CD14-positive monocyte (primary cell): Measurements from ENCODE around the gene NLRP4. TPM values are rescaled to one million over a fixed set of nuclear protein-coding genes. Genes with fewer than 3 reads are reported as not detected.

Experiments used
- DNase-seq, 3 donors: peaks; one replicate each; pipeline ENCODE4 v3.0.0-alpha.2; 2011 to 2022
- H2AFZ ChIP-seq: 2 replicates; pipeline ENCODE4 v1.6.0; 2012; ENCODE audit warnings: mild to moderate bottlenecking, low read depth, low read length, inconsistent platforms; ENCODE audit not compliant: insufficient read depth, poor library complexity, severe bottlenecking
- H3K27ac ChIP-seq, 2 donors: 1 replicate in 1 of 2; 2 replicates in 1 of 2; pipeline ENCODE4 v1.5.1; 2012 to 2013; ENCODE audit warnings: low read length in 2 of 2, control low read depth in 1 of 2, inconsistent platforms in 1 of 2, low read depth in 1 of 2, mild to moderate bottlenecking in 1 of 2
- H3K27me3 ChIP-seq, 2 donors: one replicate each; pipeline versions ENCODE4 v1.6.0 to v1.6.1; 2011 to 2013; ENCODE audit warnings: low read length in 2 of 2; ENCODE audit not compliant: control insufficient read depth in 2 of 2, insufficient read depth in 2 of 2
- H3K36me3 ChIP-seq, 2 donors: replicated peaks in 1 of 2; 1 replicate in 1 of 2; 2 replicates in 1 of 2; pipeline versions ENCODE4 v1.5.1 to v1.6.1; 2012 to 2013; ENCODE audit warnings: low read length in 2 of 2, control low read depth in 1 of 2, inconsistent platforms in 1 of 2, mild to moderate bottlenecking in 1 of 2; ENCODE audit not compliant: insufficient read depth in 2 of 2, control insufficient read depth in 1 of 2
- H3K4me1 ChIP-seq, 2 donors: 1 replicate in 1 of 2; 2 replicates in 1 of 2; pipeline versions ENCODE4 v1.5.1 to v1.6.1; 2012 to 2013; ENCODE audit warnings: low read length in 2 of 2, control low read depth in 1 of 2, inconsistent platforms in 1 of 2, mild to moderate bottlenecking in 1 of 2, moderate library complexity in 1 of 2; ENCODE audit not compliant: insufficient read depth in 2 of 2, control insufficient read depth in 1 of 2
- H3K4me2 ChIP-seq: replicated peaks from 2 replicates; pipeline ENCODE3; 2012; ENCODE audit warnings: low read length, moderate library complexity, mild to moderate bottlenecking; ENCODE audit not compliant: poor library complexity, severe bottlenecking; ENCODE audit errors: extremely low read depth
- H3K4me3 ChIP-seq, 3 experiments: fragments of 200-600 bp in 1 of 3; sonication (generic) in 1 of 3; replicated peaks in 1 of 3; 1 replicate in 2 of 3; 2 replicates in 1 of 3; pipeline ENCODE4 v1.5.1; 2011 to 2013; ENCODE audit warnings: low read length in 3 of 3, mild to moderate bottlenecking in 3 of 3, control low read depth in 2 of 3, low read depth in 2 of 3, inconsistent platforms in 1 of 3, moderate library complexity in 1 of 3
- H3K79me2 ChIP-seq: 2 replicates; pipeline ENCODE4 v1.6.0; 2012; ENCODE audit warnings: mild to moderate bottlenecking, control low read depth, inconsistent platforms, low read length, moderate library complexity; ENCODE audit not compliant: insufficient read depth
- H3K9ac ChIP-seq: 2 replicates; pipeline ENCODE4 v1.6.0; 2017; ENCODE audit warnings: low read length, mild to moderate bottlenecking; ENCODE audit not compliant: insufficient read depth, poor library complexity, severe bottlenecking
- H3K9me3 ChIP-seq, 2 donors: replicated peaks in 1 of 2; 1 replicate in 1 of 2; 2 replicates in 1 of 2; pipeline versions ENCODE4 v1.5.1 to v1.6.1; 2012 to 2013; ENCODE audit warnings: low read length in 2 of 2, control low read depth in 1 of 2; ENCODE audit not compliant: control insufficient read depth in 1 of 2, insufficient read depth in 1 of 2
- H4K20me1 ChIP-seq: 2 replicates; pipeline ENCODE4 v1.6.0; 2012; ENCODE audit warnings: mild to moderate bottlenecking, low read length, control low read depth, moderate library complexity; ENCODE audit not compliant: insufficient read depth
- H3K27ac Mint-ChIP-seq, 7 donors: one replicate each; pipeline ENCODE4 v1.8.0; 2020; ENCODE audit warnings: mild to moderate bottlenecking in 7 of 7, mixed read lengths in 7 of 7, moderate library complexity in 6 of 7, inconsistent platforms in 2 of 7
- H3K27me3 Mint-ChIP-seq, 3 donors: one replicate each; pipeline ENCODE4 v1.8.0; 2021 to 2022; ENCODE audit warnings: low read depth in 3 of 3, mild to moderate bottlenecking in 3 of 3, mixed read lengths in 3 of 3, moderate library complexity in 3 of 3, inconsistent platforms in 1 of 3
- H3K36me3 Mint-ChIP-seq, 2 donors: one replicate each; pipeline ENCODE4 v1.8.0; 2020; ENCODE audit warnings: mixed read lengths in 2 of 2, inconsistent platforms in 1 of 2, mild to moderate bottlenecking in 1 of 2
- H3K4me1 Mint-ChIP-seq: one replicate; pipeline ENCODE4 v1.8.0; 2020; ENCODE audit warnings: mild to moderate bottlenecking, mixed read lengths
- H3K4me3 Mint-ChIP-seq, 2 donors: one replicate each; pipeline ENCODE4 v1.8.0; 2020; ENCODE audit warnings: mild to moderate bottlenecking in 2 of 2, mixed read lengths in 2 of 2, moderate library complexity in 1 of 2
- H3K9me3 Mint-ChIP-seq, 7 donors: one replicate each; pipeline ENCODE4 v1.8.0; 2020 to 2022; ENCODE audit warnings: mixed read lengths in 7 of 7, mild to moderate bottlenecking in 6 of 7, moderate library complexity in 6 of 7, inconsistent platforms in 2 of 7
- CTCF ChIP-seq: fragments of 200-600 bp; IDR thresholded peaks from one replicate; pipeline ENCODE4 v1.8.0; 2022; ENCODE audit warnings: antibody characterized with exemption, mild to moderate bottlenecking
- WGBS: methylation state at CpG from one replicate; pipeline ENCODE4 v1.1.5; 2013; ENCODE audit warnings: missing lambda C conversion rate; ENCODE audit not compliant: insufficient coverage; 5-methylcytosine and 5-hydroxymethylcytosine counted together
- intact Hi-C, 2 donors: fragments of 100-400 bp; cut with micrococcal nuclease; formaldehyde crosslinking; loops; one replicate each; pipeline versions ENCODE4 v1.15.0 to v1.15.1; 2023
- polyA plus RNA-seq, 3 donors: library from polyadenylated mRNA; depleted of rRNA in 1 of 3; unstranded in 2 of 3; stranded (reverse) in 1 of 3; fragments of 300-500 nt in 2 of 3; fragments of >200 nt in 1 of 3; fragmentation: Illumina TruSeq in 2 of 3; gene quantifications; 1 replicate in 2 of 3; 2 replicates in 1 of 3; pipeline ENCODE4 v1.2.3, GENCODE V29; 2012 to 2021

NLRP4 gene
- polyA plus RNA-seq, 3 donors: not detected

- no peak overlapping the region for H3K4me2 ChIP-seq
- DNase-seq: no peak
- no peak for TF ChIP-seq CTCF
- intact Hi-C loops: no loop called here
- no peaks in the 10 kb centered on the region for H3K36me3 ChIP-seq
- no peak overlapping the region for H2AFZ ChIP-seq
- 96% methylated on average over 19 of the region's 23 CpGs for WGBS
- H3K4me1 Mint-ChIP-seq: no peaks in the 10 kb centered on the region
- H3K4me3 Mint-ChIP-seq: no peak overlapping the region
- no peak overlapping the region for H3K27ac Mint-ChIP-seq
- no peaks in the 10 kb centered on the region for H4K20me1 ChIP-seq
- H3K27ac ChIP-seq: no peak overlapping the region
- no peak overlapping the region for H3K9ac ChIP-seq
- H3K9me3 Mint-ChIP-seq: peaks cover 25 to 75% (median 63%) of the 10 kb centered on the region in 7 donors
- peaks cover 58 to 82% of the 10 kb centered on the region in 2 donors for H3K9me3 ChIP-seq
- H3K4me1 ChIP-seq: no peaks in the 10 kb centered on the region
- H3K79me2 ChIP-seq: no peaks in the 10 kb centered on the region
- H3K36me3 Mint-ChIP-seq: no peaks in the 10 kb centered on the region
- no peaks in the 10 kb centered on the region for H3K27me3 Mint-ChIP-seq
- H3K4me3 ChIP-seq: no peak overlapping the region
- no peaks in the 10 kb centered on the region for H3K27me3 ChIP-seq
Measured at GRCh38 chr19:55857974-55858373, 21.6 kb downstream of the NLRP4 start.

GRCh38 chr19:55858401-55858800, 22.1 kb downstream of the NLRP4 start:
- H3K9me3 ChIP-seq: peaks cover 55 to 82% of the 10 kb centered on the region in 2 donors
- intact Hi-C loops: no loop called here
- no peak overlapping the region for H3K4me2 ChIP-seq
- H3K9ac ChIP-seq: no peak overlapping the region
- H4K20me1 ChIP-seq: no peaks in the 10 kb centered on the region
- no peaks in the 10 kb centered on the region for H3K79me2 ChIP-seq
- no peak overlapping the region for H3K27ac ChIP-seq
- no peaks in the 10 kb centered on the region for H3K36me3 ChIP-seq
- no peak overlapping the region for H2AFZ ChIP-seq
- H3K4me1 ChIP-seq: no peaks in the 10 kb centered on the region
- DNase-seq: no peak
- no peak overlapping the region for H3K4me3 ChIP-seq
- no peak overlapping the region for H3K4me3 Mint-ChIP-seq
- no peaks in the 10 kb centered on the region for H3K4me1 Mint-ChIP-seq
- peak overlapping the region in 1 of 7 donors; percentile 23 for H3K27ac Mint-ChIP-seq
- 95% methylated on average over 11 of the region's 14 CpGs for WGBS
- H3K9me3 Mint-ChIP-seq: peaks cover 25 to 75% (median 65%) of the 10 kb centered on the region in 7 donors
- no peaks in the 10 kb centered on the region for H3K27me3 ChIP-seq
- H3K27me3 Mint-ChIP-seq: peaks cover 0 to 1% (median 0%) of the 10 kb centered on the region in 3 donors
- TF ChIP-seq CTCF: no peak
- no peaks in the 10 kb centered on the region for H3K36me3 Mint-ChIP-seq
